Tibial nerve (tissue), 4 donors: ENCODE data around the gene PGPEP1.
"Not testable (repeated sequence)": the region's sequence is repeated elsewhere in the genome, so short reads cannot be mapped to it uniquely, and the experiment has no call there.

ENCODE experiments used
- EP300 ChIP-seq, 2 donors: sonication (generic); formaldehyde crosslinking; IDR thresholded peaks; one replicate each; pipeline ENCODE4 v1.6.1; 2017; ENCODE audit warnings: antibody characterized with exemption in 2 of 2, mild to moderate bottlenecking in 1 of 2
- TF ChIP-seq, protein P1 (sequence below), 5 experiments: fragments of 200-600 bp in 3 of 5; fragments of 450-650 bp in 2 of 5; sonication (generic) in 3 of 5; IDR thresholded peaks; one replicate each; pipeline ENCODE4 v1.5.1; 2016 to 2019; ENCODE audit warnings: antibody characterized with exemption in 5 of 5, mild to moderate bottlenecking in 3 of 5, moderate library complexity in 2 of 5

DNA sequence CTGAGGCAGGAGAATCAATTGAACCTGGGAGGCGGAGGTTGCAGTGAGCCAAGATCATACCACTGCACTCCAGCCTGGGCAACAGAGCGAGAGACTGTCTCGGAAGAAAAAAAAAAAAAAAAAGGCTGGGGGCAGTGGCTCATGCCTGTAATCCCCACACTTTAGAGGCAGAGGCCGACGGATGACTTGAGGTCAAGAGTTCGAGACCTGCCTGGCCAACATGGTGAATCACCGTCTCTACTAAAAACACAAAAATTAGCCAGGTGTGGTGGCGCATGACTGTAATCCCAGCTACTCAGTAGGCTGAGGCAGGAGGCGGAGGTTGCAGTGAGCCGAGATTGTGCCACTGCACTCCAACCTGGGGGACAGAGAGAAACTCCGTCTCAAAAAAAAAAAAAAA, 43.2 kb downstream of the PGPEP1 start:
- TF ChIP-seq EP300 (IDR thresholded peaks at IDR 0.05), result not testable (repeated sequence)
- TF ChIP-seq, protein P1, sequence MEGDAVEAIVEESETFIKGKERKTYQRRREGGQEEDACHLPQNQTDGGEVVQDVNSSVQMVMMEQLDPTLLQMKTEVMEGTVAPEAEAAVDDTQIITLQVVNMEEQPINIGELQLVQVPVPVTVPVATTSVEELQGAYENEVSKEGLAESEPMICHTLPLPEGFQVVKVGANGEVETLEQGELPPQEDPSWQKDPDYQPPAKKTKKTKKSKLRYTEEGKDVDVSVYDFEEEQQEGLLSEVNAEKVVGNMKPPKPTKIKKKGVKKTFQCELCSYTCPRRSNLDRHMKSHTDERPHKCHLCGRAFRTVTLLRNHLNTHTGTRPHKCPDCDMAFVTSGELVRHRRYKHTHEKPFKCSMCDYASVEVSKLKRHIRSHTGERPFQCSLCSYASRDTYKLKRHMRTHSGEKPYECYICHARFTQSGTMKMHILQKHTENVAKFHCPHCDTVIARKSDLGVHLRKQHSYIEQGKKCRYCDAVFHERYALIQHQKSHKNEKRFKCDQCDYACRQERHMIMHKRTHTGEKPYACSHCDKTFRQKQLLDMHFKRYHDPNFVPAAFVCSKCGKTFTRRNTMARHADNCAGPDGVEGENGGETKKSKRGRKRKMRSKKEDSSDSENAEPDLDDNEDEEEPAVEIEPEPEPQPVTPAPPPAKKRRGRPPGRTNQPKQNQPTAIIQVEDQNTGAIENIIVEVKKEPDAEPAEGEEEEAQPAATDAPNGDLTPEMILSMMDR (IDR thresholded peaks at IDR 0.05), result not testable (repeated sequence)
